GM12878 (cell line): ENCODE results near the gene SF3A1. TPM values are rescaled to one million over a fixed set of nuclear protein-coding genes. Genes with fewer than 3 reads are reported as not detected.

Experiments used
- ATAC-seq: fragments of 200-7000 bp; cut with Tn5 transposase; 3 replicates; pipeline ENCODE4 v1.9.1; 2020; ENCODE audit warnings: mild to moderate bottlenecking, moderate library complexity
- BruUV-seq: library from RNA; stranded (reverse); fragments of 400-500 nt; replicated peaks from 2 replicates; lab custom pipeline; 2021; lab: Mats Ljungman, UMichigan
- CTCF ChIA-PET: fragments of 300-600 bp; sonication (Branson Sonifier 250); formaldehyde crosslinking; extraction: SDS; loops from one replicate; lab custom pipeline; 2021; ENCODE audit warnings: inconsistent platforms; lab: Yijun Ruan, JAX
- POLR2A ChIA-PET: fragments of 350-600 bp; formaldehyde crosslinking; extraction: SDS; loops from one replicate; lab custom pipeline; 2021; ENCODE audit warnings: inconsistent platforms; lab: Charles Lee
- RAD21 ChIA-PET: fragments of 300-600 bp; sonication (Branson Sonifier 250); formaldehyde crosslinking; loops from one replicate; lab custom pipeline; 2023; ENCODE audit warnings: antibody characterized with exemption; ENCODE audit not compliant: unreplicated experiment; lab: Charles Lee
- SMC1A ChIA-PET: fragments of 300-600 bp; sonication (Branson Sonifier 250); formaldehyde crosslinking; loops from one replicate; lab custom pipeline; 2023; ENCODE audit not compliant: unreplicated experiment, uncharacterized antibody; lab: Charles Lee
- DNase-seq: peaks from one replicate; pipeline ENCODE4 v3.0.0-alpha.2; 2011; ENCODE audit warnings: low read depth, low spot score
- FAIRE-seq: peaks from 3 replicates; lab custom pipeline; 2011; peaks lifted over from hg19 to GRCh38; lab: Jason Lieb, UNC
- H2AFZ ChIP-seq: 2 replicates; pipeline ENCODE4 v1.6.0; 2011; ENCODE audit warnings: low read depth, low read length, control low read depth; ENCODE audit not compliant: control insufficient read depth
- H3K27ac ChIP-seq: 2 replicates; pipeline ENCODE4 v1.5.1; 2011; ENCODE audit warnings: control low read depth; ENCODE audit not compliant: control insufficient read depth, insufficient read depth
- H3K27me3 ChIP-seq, 2 experiments: replicated peaks in 1 of 2; 2 replicates each; pipeline versions ENCODE4 v1.6.0 to v1.6.1; 2011; ENCODE audit warnings: low read length in 1 of 2; ENCODE audit not compliant: control insufficient read depth in 2 of 2, insufficient read depth in 2 of 2
- H3K36me3 ChIP-seq, 2 experiments: 2 replicates each; pipeline ENCODE4 v1.5.1; 2011; ENCODE audit warnings: low read length in 1 of 2; ENCODE audit not compliant: control insufficient read depth in 2 of 2, insufficient read depth in 2 of 2
- H3K4me1 ChIP-seq: 2 replicates; pipeline ENCODE4 v1.6.1; 2011; ENCODE audit warnings: mild to moderate bottlenecking, low read length, moderate library complexity, mixed read lengths; ENCODE audit not compliant: control insufficient read depth, insufficient read depth
- H3K4me2 ChIP-seq: 2 replicates; pipeline ENCODE4 v1.6.0; 2011; ENCODE audit warnings: control low read depth; ENCODE audit not compliant: control insufficient read depth, insufficient read depth
- H3K4me3 ChIP-seq: fragments of 200-600 bp; sonication (generic); 2 replicates; pipeline ENCODE4 v1.5.1; 2016
- H3K79me2 ChIP-seq: 2 replicates; pipeline ENCODE4 v1.6.0; 2011; ENCODE audit warnings: low read length; ENCODE audit not compliant: control insufficient read depth, insufficient read depth
- H3K9ac ChIP-seq: 2 replicates; pipeline ENCODE4 v1.8.0; 2011; ENCODE audit warnings: low read length, control low read depth, mixed read lengths; ENCODE audit not compliant: control insufficient read depth, insufficient read depth
- H3K9me3 ChIP-seq: replicated peaks from 3 replicates; pipeline ENCODE4 v1.5.1; 2011; ENCODE audit warnings: mild to moderate bottlenecking, low read length; ENCODE audit not compliant: control insufficient read depth, insufficient read depth
- H4K20me1 ChIP-seq: 2 replicates; pipeline ENCODE4 v1.6.0; 2011; ENCODE audit not compliant: control insufficient read depth, insufficient read depth
- BHLHE40 ChIP-seq, 2 experiments: fragments of 450-650 bp in 1 of 2; IDR thresholded peaks; 2 replicates each; pipeline ENCODE4 v1.6.1; 2011 to 2017; ENCODE audit warnings: low read depth in 2 of 2, borderline replicate concordance in 1 of 2, improper control_type of control experiment in 1 of 2, low read length in 1 of 2, mild to moderate bottlenecking in 1 of 2
- CHD4 ChIP-seq: fragments of 200-600 bp; sonication (generic); IDR thresholded peaks from 2 replicates; pipeline ENCODE4 v1.6.1; 2016; ENCODE audit warnings: mild to moderate bottlenecking
- IKZF1 ChIP-seq: fragments of 450-650 bp; conservative IDR thresholded peaks from 2 replicates; pipeline ENCODE4 v1.6.1; 2017; ENCODE audit warnings: antibody characterized with exemption, mild to moderate bottlenecking
- MYB ChIP-seq: fragments of 150-350 bp; IDR thresholded peaks from 2 replicates; pipeline ENCODE4 v1.6.1; 2014; ENCODE audit warnings: mild to moderate bottlenecking, low read depth, low read length, borderline replicate concordance
- POLR2A ChIP-seq: IDR thresholded peaks from 2 replicates; pipeline ENCODE4 v1.6.1; 2011; ENCODE audit warnings: low read depth, mild to moderate bottlenecking, low read length
- SMAD1 ChIP-seq: fragments of 450-650 bp; IDR thresholded peaks from 2 replicates; pipeline ENCODE4 v1.6.1; 2018; ENCODE audit warnings: mild to moderate bottlenecking, low read depth; ENCODE audit not compliant: partially characterized antibody
- WGBS: methylation state at CpG from one replicate; pipeline ENCODE4 v1.1.6; 2016; ENCODE audit warnings: low lambda C conversion rate; ENCODE audit not compliant: insufficient replicate concordance, insufficient coverage; ENCODE audit errors: missing lambda C conversion rate; 5-methylcytosine and 5-hydroxymethylcytosine counted together
- in situ Hi-C: fragments of 300-500 bp; cut with MboI; formaldehyde crosslinking; loops from 9 replicates; pipeline ENCODE4 v1.14.3; 2018; ENCODE audit warnings: mixed read lengths
- intact Hi-C: fragments of 100-400 bp; cut with micrococcal nuclease; formaldehyde crosslinking; loops from one replicate; pipeline ENCODE4 v1.14.2; 2022; ENCODE audit not compliant: unreplicated experiment
- polyA plus RNA-seq, 11 experiments: library from polyadenylated mRNA; depleted of rRNA in 4 of 11; unstranded in 6 of 11; stranded (reverse) in 5 of 11; fragments of >200 nt; fragmentation: Nextera tagmentation in 4 of 11; fragmentation: Illumina TruSeq in 1 of 11; extraction: Ambion mirVana in 4 of 11; extraction: Trizol in 1 of 11; gene quantifications; 1 replicate in 1 of 11; 2 replicates in 10 of 11; pipeline versions ENCODE4 v1.2.1 to v1.2.3, GENCODE V29; 2011 to 2016; ENCODE audit warnings: inconsistent platforms in 2 of 11, missing spikeins in 2 of 11, low read depth in 1 of 11
- total RNA-seq, 4 experiments: library from RNA; depleted of rRNA in 3 of 4; stranded (reverse); fragments of >200 nt in 3 of 4; fragmentation: Illumina TruSeq in 1 of 4; extraction: Trizol in 1 of 4; gene quantifications; 2 replicates each; pipeline versions ENCODE4 v1.2.1 to v1.2.3, GENCODE V29; 2013 to 2021
- TF ChIP-seq, protein P1 (sequence below): fragments of 450-650 bp; IDR thresholded peaks from 2 replicates; pipeline ENCODE4 v1.6.1; 2017; ENCODE audit warnings: mild to moderate bottlenecking
- TF ChIP-seq, protein P2 (sequence below): IDR thresholded peaks from 2 replicates; pipeline ENCODE4 v1.6.1; 2011; ENCODE audit warnings: borderline replicate concordance, low read depth, mild to moderate bottlenecking, moderate library complexity, mixed read lengths, low read length; ENCODE audit not compliant: insufficient read depth; ENCODE audit errors: extremely low read length

The SF3A1 gene
- total and polyA plus RNA-seq, 10 of the 15 experiments (the other 5 are each of a cell fraction or from before 2014, with no cell fraction given): 10.4 to 239 (median 46.0) TPM

DNA sequence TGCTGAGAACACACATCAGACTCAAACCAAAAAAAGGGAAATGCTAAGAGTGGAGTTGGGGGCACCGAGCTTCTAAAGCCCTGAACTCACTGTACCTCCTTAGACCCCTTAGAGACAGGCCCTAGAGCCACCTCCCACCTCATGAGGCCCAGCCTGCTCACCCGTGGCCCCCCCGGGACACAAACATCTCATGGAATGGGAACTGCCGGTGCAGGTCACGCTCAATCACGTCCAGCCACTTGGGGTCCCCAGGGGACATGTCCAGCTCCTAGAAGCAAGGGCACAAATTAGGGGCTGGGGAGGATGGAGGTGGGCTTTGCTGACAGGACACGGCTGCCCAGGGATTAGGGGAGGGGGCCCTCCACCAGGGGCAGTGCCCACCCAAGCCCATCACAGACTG lies 61.1 kb downstream of the SF3A1 start:
- no peak for TF ChIP-seq BHLHE40 (IDR thresholded peaks at IDR 0.05; ENCODE audit: borderline replicate concordance in 1 of 2, low read depth in 2 of 2, low read length in 1 of 2)
- TF ChIP-seq POLR2A: no peak
- TF ChIP-seq CHD4: no peak
- TF ChIP-seq MYB: no peak
- Histone ChIP-seq H3K9ac (no peak overlapping the region), H2AFZ (no peak overlapping the region), H3K4me3 (no peak overlapping the region), H3K79me2 (no peaks in the 10 kb centered on the region), H3K27me3 (no peaks in the 10 kb centered on the region), H3K4me1 (peaks cover 8% of the 10 kb centered on the region), H3K4me2 (no peak overlapping the region), H3K36me3 (peaks cover 15 to 43% of the 10 kb centered on the region in 2 experiments; a peak in 3 of 4 replicates), H4K20me1 (no peaks in the 10 kb centered on the region), H3K9me3 (no peaks in the 10 kb centered on the region), H3K27ac (no peak overlapping the region)
- ChIA-PET POLR2A (no interaction called here), CTCF (interaction anchor here (0.8 to 1.4 kb wide), 2 partner anchors 8 to 191 kb away, joined by 3 to 7 read pairs; no protein-coding TSS in a partner anchor), SMC1A (interaction anchor here (0.9 to 1.2 kb wide), 2 partner anchors 8 to 32 kb away, joined by 3 to 5 read pairs; partner anchors contain the start of gene TBC1D10A), RAD21 (interaction anchor here (1.4 kb wide), 1 partner anchor 31 kb away, joined by 4 read pairs; the partner anchor contains the start of gene TBC1D10A)
- DNase-seq: no peak
- no peak for ATAC-seq
- no TSS peak for BruUV-seq
- intact Hi-C loops: no loop called here
- 73% methylated on average over 7 of the region's 7 CpGs for WGBS
- in situ Hi-C loops: no loop called here
- FAIRE-seq: no peak

DNA sequence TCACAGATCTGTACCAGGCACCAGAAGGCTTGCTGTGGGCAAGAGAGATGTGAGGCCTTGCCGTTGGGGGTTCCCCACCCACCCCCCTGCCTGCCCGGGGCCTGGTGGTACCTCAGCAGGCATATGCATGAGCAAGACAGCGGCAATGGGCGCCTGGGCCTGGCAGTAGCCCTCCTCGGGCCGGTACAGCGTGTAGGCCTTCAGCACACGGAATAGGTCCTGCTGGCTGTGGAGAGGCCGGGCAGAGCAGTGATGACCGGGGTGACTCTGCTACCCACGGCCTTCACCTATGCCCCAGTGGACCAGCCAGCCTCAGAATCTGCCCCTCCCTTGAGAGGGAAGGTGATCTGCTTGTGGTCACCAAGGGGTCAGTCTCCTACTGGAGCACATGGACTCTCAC lies 61.9 kb downstream of the SF3A1 start:
- Histone ChIP-seq H3K9me3 (no peaks in the 10 kb centered on the region), H3K4me1 (peaks cover 15% of the 10 kb centered on the region), H3K4me2 (no peak overlapping the region), H3K9ac (no peak overlapping the region), H4K20me1 (no peaks in the 10 kb centered on the region), H3K27me3 (no peaks in the 10 kb centered on the region), H3K36me3 (peaks cover 15 to 43% of the 10 kb centered on the region in 2 experiments; a peak in 3 of 4 replicates), H2AFZ (no peak overlapping the region), H3K27ac (no peak overlapping the region), H3K79me2 (no peaks in the 10 kb centered on the region), H3K4me3 (no peak overlapping the region)
- POLR2A ChIA-PET: interaction anchor here (0.5 kb wide), 1 partner anchor 190 kb away, joined by 5 read pairs; no protein-coding TSS in a partner anchor
- TF ChIP-seq SMAD1: no peak
- TF ChIP-seq, protein P1, sequence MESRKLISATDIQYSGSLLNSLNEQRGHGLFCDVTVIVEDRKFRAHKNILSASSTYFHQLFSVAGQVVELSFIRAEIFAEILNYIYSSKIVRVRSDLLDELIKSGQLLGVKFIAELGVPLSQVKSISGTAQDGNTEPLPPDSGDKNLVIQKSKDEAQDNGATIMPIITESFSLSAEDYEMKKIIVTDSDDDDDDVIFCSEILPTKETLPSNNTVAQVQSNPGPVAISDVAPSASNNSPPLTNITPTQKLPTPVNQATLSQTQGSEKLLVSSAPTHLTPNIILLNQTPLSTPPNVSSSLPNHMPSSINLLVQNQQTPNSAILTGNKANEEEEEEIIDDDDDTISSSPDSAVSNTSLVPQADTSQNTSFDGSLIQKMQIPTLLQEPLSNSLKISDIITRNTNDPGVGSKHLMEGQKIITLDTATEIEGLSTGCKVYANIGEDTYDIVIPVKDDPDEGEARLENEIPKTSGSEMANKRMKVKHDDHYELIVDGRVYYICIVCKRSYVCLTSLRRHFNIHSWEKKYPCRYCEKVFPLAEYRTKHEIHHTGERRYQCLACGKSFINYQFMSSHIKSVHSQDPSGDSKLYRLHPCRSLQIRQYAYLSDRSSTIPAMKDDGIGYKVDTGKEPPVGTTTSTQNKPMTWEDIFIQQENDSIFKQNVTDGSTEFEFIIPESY: no peak
- TF ChIP-seq, protein P2, sequence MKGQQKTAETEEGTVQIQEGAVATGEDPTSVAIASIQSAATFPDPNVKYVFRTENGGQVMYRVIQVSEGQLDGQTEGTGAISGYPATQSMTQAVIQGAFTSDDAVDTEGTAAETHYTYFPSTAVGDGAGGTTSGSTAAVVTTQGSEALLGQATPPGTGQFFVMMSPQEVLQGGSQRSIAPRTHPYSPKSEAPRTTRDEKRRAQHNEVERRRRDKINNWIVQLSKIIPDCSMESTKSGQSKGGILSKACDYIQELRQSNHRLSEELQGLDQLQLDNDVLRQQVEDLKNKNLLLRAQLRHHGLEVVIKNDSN: no peak
- no peak for TF ChIP-seq IKZF1
- TF ChIP-seq POLR2A: 0 out of 2 replicates have a peak, but pooled peaks have one; percentile 27
- no peak for TF ChIP-seq MYB
- ATAC-seq (no peak), FAIRE-seq (no peak), DNase-seq (no peak)
- WGBS: 91% methylated on average over 11 of the region's 11 CpGs
- no TSS peak for BruUV-seq
- SMC1A ChIA-PET: interaction anchor here (7.9 kb wide), 1 partner anchor 31 kb away, joined by 100 read pairs; the partner anchor contains the start of gene TBC1D10A
- RAD21 ChIA-PET: no interaction called here
- in situ Hi-C loops: no loop called here
- CTCF ChIA-PET: no interaction called here
- intact Hi-C loops: no loop called here
